Peyer's patch (tissue), 4 donors: Measurements from ENCODE around the gene MMP24OS. TPM values are rescaled to one million over a fixed set of nuclear protein-coding genes. Genes with fewer than 3 reads are reported as not detected.
A peak's percentile ranks its signal among the peaks of the same experiment; 100 is the strongest.

ENCODE experiments used
- DNase-seq, 3 donors: peaks; one replicate each; pipeline ENCODE4 v3.0.0-alpha.2; 2017 to 2019
- H3K27ac ChIP-seq, 4 donors: fragments of 200-600 bp; sonication (generic); one replicate each; pipeline ENCODE4 v1.5.1; 2016 to 2019
- H3K27me3 ChIP-seq, 2 donors: fragments of 200-600 bp; sonication (generic); one replicate each; pipeline ENCODE4 v1.5.1; 2019
- H3K36me3 ChIP-seq, 3 donors: fragments of 200-600 bp; sonication (generic); one replicate each; pipeline ENCODE4 v1.5.1; 2016 to 2019
- H3K4me1 ChIP-seq, 4 donors: fragments of 200-600 bp; sonication (generic); one replicate each; pipeline ENCODE4 v1.5.1; 2016 to 2019
- H3K4me3 ChIP-seq, 4 donors: fragments of 200-600 bp; sonication (generic); 1 replicate in 3 of 4; 2 replicates in 1 of 4; pipeline ENCODE4 v1.5.1; 2016 to 2019; ENCODE audit warnings: mild to moderate bottlenecking in 1 of 4
- H3K9me3 ChIP-seq, 4 donors: fragments of 200-600 bp; sonication (generic); one replicate each; pipeline ENCODE4 v1.5.1; 2016 to 2019; ENCODE audit warnings: mild to moderate bottlenecking in 1 of 4
- POLR2A ChIP-seq, 2 donors: fragments of 450-650 bp; IDR thresholded peaks; one replicate each; pipeline ENCODE4 v1.5.1; 2017; ENCODE audit warnings: antibody characterized with exemption in 2 of 2, mild to moderate bottlenecking in 2 of 2, moderate library complexity in 2 of 2
- total RNA-seq, 4 donors: library from RNA; depleted of rRNA; stranded (reverse); fragments of >200 nt; gene quantifications; one replicate each; pipeline ENCODE4 v1.1.0, GENCODE V29; 2016
- TF ChIP-seq, protein P1 (sequence below), 6 experiments: fragments of 450-650 bp in 4 of 6; fragments of 200-600 bp in 2 of 6; sonication (generic) in 1 of 6; IDR thresholded peaks; one replicate each; pipeline ENCODE4 v1.5.1; 2017 to 2019; ENCODE audit warnings: antibody characterized with exemption in 6 of 6, mild to moderate bottlenecking in 3 of 6, moderate library complexity in 1 of 6

Gene MMP24OS
- total RNA-seq, 4 donors from 2014 or later = 23.1 to 86.1 (median 58.6) TPM

DNA sequence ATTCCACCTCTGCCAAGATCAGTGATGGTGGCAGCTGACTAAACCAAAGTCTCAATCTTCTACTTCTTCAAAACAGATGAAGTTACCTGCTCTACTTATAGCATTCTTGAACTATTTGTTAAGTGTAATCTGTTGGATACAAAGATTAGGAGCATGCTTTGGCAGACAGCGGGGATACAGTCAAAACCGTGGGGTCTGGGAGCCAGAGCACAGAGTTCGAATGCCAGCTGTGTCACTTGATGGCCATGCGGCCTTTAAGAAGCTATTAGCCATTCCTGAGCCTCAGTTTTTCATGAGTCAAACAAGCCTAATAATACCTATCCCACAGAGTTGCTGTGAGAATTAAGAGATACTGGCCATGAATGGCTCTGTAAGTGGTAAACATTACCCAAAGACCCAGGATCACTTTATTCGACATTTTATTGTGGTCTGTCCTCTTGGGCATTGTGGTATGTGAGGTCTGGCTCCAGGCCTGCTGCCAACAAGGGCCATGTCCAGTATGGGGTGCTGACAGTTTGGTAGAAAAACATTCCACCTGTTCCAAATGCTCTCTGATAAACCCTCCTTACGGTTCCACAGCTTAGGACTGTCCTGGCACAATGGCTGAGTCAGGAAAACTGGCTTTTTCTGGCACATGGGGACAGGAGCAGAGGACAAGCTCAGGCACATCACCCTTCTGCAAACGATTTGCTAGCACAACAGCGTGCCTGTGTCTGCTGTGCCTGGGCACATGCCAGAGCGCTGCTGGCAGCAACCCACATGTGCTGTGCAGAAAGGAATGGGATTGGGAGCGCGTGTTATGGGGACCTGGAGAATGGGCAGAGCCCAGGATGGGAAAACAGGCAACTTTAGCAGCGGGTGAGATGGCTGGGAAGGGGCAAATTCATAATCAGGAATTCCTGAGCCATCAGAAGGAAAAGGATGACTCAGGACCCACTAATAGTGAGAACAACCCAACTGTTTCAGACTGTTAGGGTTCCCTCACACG lies 30.0 kb upstream of the MMP24OS start:
- H3K9me3 ChIP-seq = no peaks in the 10 kb centered on the region
- H3K4me1 ChIP-seq = peaks cover 0 to 35% (median 1%) of the 10 kb centered on the region in 4 donors
- H3K4me3 ChIP-seq = no peak overlapping the region
- DNase-seq = no peak
- H3K27me3 ChIP-seq = no peaks in the 10 kb centered on the region
- peak overlapping the region in 2 of 4 donors; percentile 36 to 82 for H3K27ac ChIP-seq
- H3K36me3 ChIP-seq = no peaks in the 10 kb centered on the region
- TF ChIP-seq POLR2A (IDR thresholded peaks at IDR 0.05) = no peak
- TF ChIP-seq, protein P1, sequence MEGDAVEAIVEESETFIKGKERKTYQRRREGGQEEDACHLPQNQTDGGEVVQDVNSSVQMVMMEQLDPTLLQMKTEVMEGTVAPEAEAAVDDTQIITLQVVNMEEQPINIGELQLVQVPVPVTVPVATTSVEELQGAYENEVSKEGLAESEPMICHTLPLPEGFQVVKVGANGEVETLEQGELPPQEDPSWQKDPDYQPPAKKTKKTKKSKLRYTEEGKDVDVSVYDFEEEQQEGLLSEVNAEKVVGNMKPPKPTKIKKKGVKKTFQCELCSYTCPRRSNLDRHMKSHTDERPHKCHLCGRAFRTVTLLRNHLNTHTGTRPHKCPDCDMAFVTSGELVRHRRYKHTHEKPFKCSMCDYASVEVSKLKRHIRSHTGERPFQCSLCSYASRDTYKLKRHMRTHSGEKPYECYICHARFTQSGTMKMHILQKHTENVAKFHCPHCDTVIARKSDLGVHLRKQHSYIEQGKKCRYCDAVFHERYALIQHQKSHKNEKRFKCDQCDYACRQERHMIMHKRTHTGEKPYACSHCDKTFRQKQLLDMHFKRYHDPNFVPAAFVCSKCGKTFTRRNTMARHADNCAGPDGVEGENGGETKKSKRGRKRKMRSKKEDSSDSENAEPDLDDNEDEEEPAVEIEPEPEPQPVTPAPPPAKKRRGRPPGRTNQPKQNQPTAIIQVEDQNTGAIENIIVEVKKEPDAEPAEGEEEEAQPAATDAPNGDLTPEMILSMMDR (IDR thresholded peaks at IDR 0.05) = no peak

DNA sequence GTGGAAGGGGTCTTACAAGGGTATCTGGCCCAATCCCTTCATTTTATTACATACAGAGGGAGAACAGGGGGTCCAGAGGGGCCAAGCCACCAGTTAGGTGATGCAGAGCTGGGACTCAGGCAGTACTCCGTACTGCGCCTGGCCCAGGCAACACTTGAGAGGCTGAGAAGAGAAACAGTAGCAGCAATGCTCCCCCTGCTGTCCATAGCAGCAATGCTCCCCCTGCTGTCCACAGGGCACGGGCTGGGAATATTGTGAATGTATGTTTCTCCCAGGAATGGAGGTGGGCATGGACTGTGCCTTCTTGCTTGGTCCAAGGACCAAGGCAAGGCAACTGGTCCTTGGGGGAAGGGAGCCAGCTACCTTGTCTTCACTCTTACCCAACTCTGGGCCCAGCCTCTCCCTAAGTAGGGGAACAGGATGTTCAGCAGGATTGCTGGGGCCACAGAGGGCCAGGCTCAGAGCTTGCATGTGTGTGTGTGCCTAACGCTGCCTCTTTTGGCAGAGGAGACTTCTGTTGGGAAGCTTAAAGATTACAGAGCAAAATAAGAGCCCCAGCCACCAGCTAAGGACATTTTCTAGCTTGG lies 29.1 kb upstream of the MMP24OS start:
- Histone ChIP-seq H3K4me3 (no peak overlapping the region), H3K4me1 (peaks cover 0 to 35% (median 1%) of the 10 kb centered on the region in 4 donors), H3K27ac (peak overlapping the region in 2 of 4 donors; percentile 36 to 82), H3K9me3 (no peaks in the 10 kb centered on the region), H3K36me3 (no peaks in the 10 kb centered on the region), H3K27me3 (no peaks in the 10 kb centered on the region)
- DNase-seq = peak in 2 of 3 donors; percentile 65 to 68
- no peak for TF ChIP-seq POLR2A (IDR thresholded peaks at IDR 0.05)
- TF ChIP-seq, protein P1 (IDR thresholded peaks at IDR 0.05) = peak in 4 of 6 experiments; percentile 41 to 79 (median 74)

DNA sequence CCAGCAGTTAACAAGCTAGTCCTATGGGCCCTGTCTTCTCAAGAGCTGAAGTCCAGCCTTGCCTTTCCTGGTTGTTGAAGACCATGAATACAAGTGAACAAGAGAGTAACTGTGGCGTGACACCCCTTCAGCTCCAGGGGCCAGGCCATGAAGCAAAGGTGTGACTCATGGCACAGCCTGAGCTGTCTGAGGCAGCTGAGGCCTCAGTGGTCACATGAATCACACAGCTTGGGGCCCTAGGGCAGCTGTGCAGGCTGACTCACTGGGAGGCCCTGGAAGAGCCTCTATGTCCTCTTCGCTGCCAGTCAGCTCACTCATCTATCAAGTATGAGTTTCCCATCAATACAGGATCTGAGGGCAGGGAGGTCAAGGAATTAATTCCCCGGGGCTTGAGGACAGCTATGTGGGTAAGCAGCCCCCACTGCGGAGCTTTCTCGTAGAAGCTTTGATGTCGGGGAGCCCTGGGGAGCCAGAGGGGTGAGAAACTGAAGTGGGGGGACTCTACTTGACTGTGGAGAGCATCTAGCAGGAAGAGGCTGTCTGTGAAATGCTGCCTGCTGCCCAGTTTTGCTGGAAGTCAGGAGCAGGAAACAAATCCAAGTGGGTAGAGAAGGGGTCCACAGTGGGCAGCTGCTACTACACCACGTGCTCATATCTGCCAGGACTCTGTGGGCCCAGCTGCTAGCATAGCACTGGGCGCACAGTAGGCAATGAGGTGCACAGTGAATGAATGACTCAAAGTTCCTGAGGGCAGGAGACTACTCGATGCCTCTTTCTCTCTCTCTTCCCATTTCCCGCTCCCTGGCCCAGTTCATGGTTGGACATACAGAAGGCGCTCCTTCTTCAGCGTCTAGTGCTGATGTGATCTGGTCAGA lies 28.0 kb upstream of the MMP24OS start:
- Histone ChIP-seq H3K27ac (peak overlapping the region in 3 of 4 donors; percentile 9 to 82 (median 69)), H3K4me1 (peaks cover 0 to 35% (median 1%) of the 10 kb centered on the region in 4 donors)

DNA sequence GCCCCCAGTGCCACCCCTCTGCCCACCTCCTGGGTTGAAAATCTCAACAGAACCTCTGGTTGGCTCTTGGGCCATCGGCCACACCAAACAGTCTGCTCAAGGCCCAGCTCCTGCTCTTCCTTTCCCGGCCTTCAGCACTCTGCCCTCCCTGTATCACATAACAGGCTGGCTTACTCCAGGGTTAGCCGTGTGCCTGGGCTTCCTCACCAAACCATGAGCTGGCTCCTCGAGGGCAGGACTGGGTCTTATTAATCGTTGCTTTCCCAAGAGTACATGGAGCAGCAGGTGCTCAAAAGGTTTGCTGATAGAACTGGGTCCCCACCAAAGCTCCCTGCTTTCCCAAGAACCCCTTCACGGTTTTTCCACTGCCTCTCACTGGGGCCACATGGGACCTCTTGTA lies 27.0 kb upstream of the MMP24OS start:
- Histone ChIP-seq H3K27me3 (no peaks in the 10 kb centered on the region), H3K4me3 (no peak overlapping the region), H3K4me1 (peaks cover 0 to 35% (median 1%) of the 10 kb centered on the region in 4 donors), H3K36me3 (no peaks in the 10 kb centered on the region), H3K9me3 (no peaks in the 10 kb centered on the region), H3K27ac (peak overlapping the region in 2 of 4 donors; percentile 69 to 82)
- DNase-seq = no peak
- TF ChIP-seq, protein P1 (IDR thresholded peaks at IDR 0.05) = no peak
- no peak for TF ChIP-seq POLR2A (IDR thresholded peaks at IDR 0.05)

More for the DNA sequence above, 28.0 kb upstream of the MMP24OS start:
- peak in 1 of 2 donors; percentile 28 for TF ChIP-seq POLR2A (IDR thresholded peaks at IDR 0.05)
- TF ChIP-seq, protein P1 (IDR thresholded peaks at IDR 0.05) = no peak
- Histone ChIP-seq H3K9me3 (no peaks in the 10 kb centered on the region), H3K36me3 (no peaks in the 10 kb centered on the region), H3K4me3 (no peak overlapping the region), H3K27me3 (no peaks in the 10 kb centered on the region)
- peak in 2 of 3 donors; percentile 73 to 85 for DNase-seq
